Kidney (tissue), 14 donors: Measurements from ENCODE around the gene PGAM2. TPM values are rescaled to one million over a fixed set of nuclear protein-coding genes. Genes with fewer than 3 reads are reported as not detected.

Experiments used
- DNase-seq, 5 donors: peaks; one replicate each; pipeline ENCODE4 v3.0.0-alpha.2; 2013 to 2020
- FAIRE-seq: peaks from 2 replicates; lab custom pipeline; 2012; peaks lifted over from hg19 to GRCh38; lab: Jason Lieb, UNC
- H3K27ac ChIP-seq, 2 donors: one replicate each; pipeline ENCODE4 v1.7.0; 2013; ENCODE audit warnings: low read depth in 2 of 2, low read length in 2 of 2, inconsistent platforms in 1 of 2
- H3K27me3 ChIP-seq: one replicate; pipeline ENCODE4 v1.7.1; 2013; ENCODE audit warnings: low read length, inconsistent platforms; ENCODE audit not compliant: control insufficient read depth, insufficient read depth
- H3K36me3 ChIP-seq, 3 donors: one replicate each; pipeline versions ENCODE4 v1.7.0 to v1.7.1; 2013; ENCODE audit warnings: low read length in 3 of 3, control low read depth in 1 of 3, inconsistent platforms in 1 of 3; ENCODE audit not compliant: insufficient read depth in 3 of 3, control insufficient read depth in 2 of 3
- H3K4me1 ChIP-seq, 3 donors: one replicate each; pipeline versions ENCODE4 v1.7.0 to v1.7.1; 2013; ENCODE audit warnings: low read length in 3 of 3, inconsistent platforms in 1 of 3, low read depth in 1 of 3; ENCODE audit not compliant: control insufficient read depth in 2 of 3, insufficient read depth in 2 of 3
- H3K4me3 ChIP-seq, 3 donors: one replicate each; pipeline versions ENCODE4 v1.7.0 to v1.8.1; 2013; ENCODE audit warnings: low read length in 3 of 3, control low read depth in 1 of 3, inconsistent platforms in 1 of 3
- H3K9ac ChIP-seq, 3 donors: one replicate each; pipeline versions ENCODE4 v1.7.0 to v1.7.1; 2013; ENCODE audit warnings: low read length in 3 of 3, control low read depth in 1 of 3, inconsistent platforms in 1 of 3
- H3K9me3 ChIP-seq, 3 donors: one replicate each; pipeline versions ENCODE4 v1.7.0 to v1.7.1; 2013; ENCODE audit warnings: low read length in 3 of 3, control low read depth in 1 of 3, inconsistent platforms in 1 of 3; ENCODE audit not compliant: control insufficient read depth in 2 of 3, insufficient read depth in 1 of 3
- CTCF ChIP-seq: IDR thresholded peaks from 3 replicates; pipeline ENCODE4 v1.5.1; 2012; ENCODE audit warnings: mild to moderate bottlenecking, moderate library complexity, borderline replicate concordance; ENCODE audit not compliant: insufficient read depth; ENCODE audit errors: extremely low read depth
- intact Hi-C: fragments of 100-400 bp; cut with DNase I; formaldehyde crosslinking; loops from one replicate; pipeline ENCODE4 v1.11.1; 2022
- polyA plus RNA-seq: library from polyadenylated mRNA; stranded (reverse); fragments of 350-450 nt; fragmentation: Illumina TruSeq; extraction: RNeasy Lipid Tissue Mini Kit (QIAGEN cat#74804); gene quantifications from one replicate; pipeline ENCODE4 v1.2.3, GENCODE V29; 2014; ENCODE audit warnings: low read depth, low replicate concordance; ENCODE audit not compliant: insufficient read depth
- total RNA-seq: library from RNA; stranded (reverse); fragmentation: NEBNext Ultra II Directional; extraction: Animal tissue kit (Norgen Biotek cat#: 25700); gene quantifications from one replicate; pipeline ENCODE4 v1.2.1, GENCODE V29; 2021
- donor health status: control.
- donor health status: control.
- donor health status: control.
- donor health status: control.
- donor health status: control.
- donor health status: DM: yes; HTN: yes; CAD: no.
- donor health status: Normal renal cell carcinoma (clear cell type).

PGAM2 gene
- total and polyA plus RNA-seq, 2 donors from 2014 or later = 2.1 to 37.7 TPM

- H3K36me3 ChIP-seq = peaks cover 2 to 36% (median 7%) of the 10 kb centered on the region in 3 donors
- intact Hi-C loops = no loop called here
- FAIRE-seq (no peak), DNase-seq (peak in 1 of 5 donors; percentile 73)
- no peaks in the 10 kb centered on the region for H3K27me3 ChIP-seq
- no peak overlapping the region for H3K9ac ChIP-seq
- H3K9me3 ChIP-seq = no peaks in the 10 kb centered on the region
- no peak overlapping the region for H3K27ac ChIP-seq
- peaks cover 3 to 42% (median 38%) of the 10 kb centered on the region in 3 donors for H3K4me1 ChIP-seq
- no peak overlapping the region for H3K4me3 ChIP-seq
- TF ChIP-seq CTCF = no peak
Observed at GRCh38 chr7:44080118-44080517, 14.8 kb upstream of the PGAM2 start.

- Histone ChIP-seq H3K36me3 (peaks cover 2 to 36% (median 7%) of the 10 kb centered on the region in 3 donors), H3K4me1 (peaks cover 3 to 42% (median 38%) of the 10 kb centered on the region in 3 donors), H3K9me3 (no peaks in the 10 kb centered on the region), H3K27me3 (no peaks in the 10 kb centered on the region), H3K4me3 (no peak overlapping the region), H3K9ac (peak overlapping the region in 1 of 3 donors; percentile 7), H3K27ac (peak overlapping the region in 1 of 2 donors; percentile 7)
- no peak for TF ChIP-seq CTCF
- intact Hi-C loops = no loop called here
- FAIRE-seq (no peak), DNase-seq (peak in 2 of 5 donors; percentile 53 to 65)
Observed at GRCh38 chr7:44079331-44080021, 14.1 kb upstream of the PGAM2 start.

GRCh38 chr7:44078521-44078920 lies 13.2 kb upstream of the PGAM2 start:
- FAIRE-seq = no peak
- DNase-seq = peak; percentile 86 to 91 (median 88)
- Histone ChIP-seq H3K4me3 (no peak overlapping the region), H3K9me3 (no peaks in the 10 kb centered on the region), H3K27me3 (no peaks in the 10 kb centered on the region), H3K9ac (peak overlapping the region in 1 of 3 donors; percentile 7), H3K4me1 (peaks cover 3 to 47% (median 39%) of the 10 kb centered on the region in 3 donors), H3K36me3 (peaks cover 2 to 38% (median 7%) of the 10 kb centered on the region in 3 donors), H3K27ac (peak overlapping the region in 1 of 2 donors; percentile 36)
- intact Hi-C loops = no loop called here
- no peak for TF ChIP-seq CTCF
